GM06990 (cell line): ENCODE data around the gene PIK3CA.

Experiments
- DNase-seq: peaks from one replicate; pipeline ENCODE4 v3.0.0-alpha.2; 2011; ENCODE audit not compliant: insufficient read length; ENCODE audit errors: extremely low read depth
- H3K27me3 ChIP-seq: replicated peaks from 2 replicates; pipeline ENCODE4 v1.6.0; 2011; ENCODE audit warnings: low read length; ENCODE audit not compliant: control insufficient read depth, insufficient read depth
- H3K36me3 ChIP-seq: 2 replicates; pipeline ENCODE4 v1.5.1; 2011; ENCODE audit warnings: low read length; ENCODE audit not compliant: control insufficient read depth, insufficient read depth
- H3K4me3 ChIP-seq: replicated peaks from 2 replicates; pipeline ENCODE4 v1.5.1; 2011; ENCODE audit warnings: low read depth, mild to moderate bottlenecking, control low read depth, low read length
- CTCF ChIP-seq: IDR thresholded peaks from 2 replicates; pipeline ENCODE4 v1.5.1; 2011; ENCODE audit warnings: low read length, control low read depth, mild to moderate bottlenecking, inconsistent platforms; ENCODE audit not compliant: insufficient read depth, poor library complexity, severe bottlenecking

PIK3CA gene

GRCh38 chr3:179278932-179279693 lies 131.0 kb downstream of the PIK3CA start:
- TF ChIP-seq CTCF, result no peak
- H3K36me3 ChIP-seq, result no peaks in the 10 kb centered on the region
- no peak for DNase-seq
- no peak overlapping the region for H3K4me3 ChIP-seq
- H3K27me3 ChIP-seq, result no peaks in the 10 kb centered on the region

- TF ChIP-seq CTCF, result no peak
- Histone ChIP-seq H3K4me3 (no peak overlapping the region), H3K36me3 (no peaks in the 10 kb centered on the region), H3K27me3 (no peaks in the 10 kb centered on the region)
- DNase-seq, result no peak
Observed at GRCh38 chr3:179279837-179280236, 131.7 kb downstream of the PIK3CA start.

- H3K4me3 ChIP-seq, result no peak overlapping the region
- DNase-seq, result no peak
- no peaks in the 10 kb centered on the region for H3K36me3 ChIP-seq
- no peak for TF ChIP-seq CTCF
- no peaks in the 10 kb centered on the region for H3K27me3 ChIP-seq
Observed at GRCh38 chr3:179281825-179282224, 133.7 kb downstream of the PIK3CA start.

GRCh38 chr3:179286331-179286730 lies 138.2 kb downstream of the PIK3CA start:
- no peak for TF ChIP-seq CTCF
- no peak for DNase-seq

GRCh38 chr3:179288845-179289244 lies 140.7 kb downstream of the PIK3CA start:
- Histone ChIP-seq H3K4me3 (no peak overlapping the region), H3K27me3 (no peaks in the 10 kb centered on the region), H3K36me3 (no peaks in the 10 kb centered on the region)
- no peak for DNase-seq
- TF ChIP-seq CTCF, result no peak

More at GRCh38 chr3:179286331-179286730, 138.2 kb downstream of the PIK3CA start:
- Histone ChIP-seq H3K4me3 (no peak overlapping the region), H3K36me3 (no peaks in the 10 kb centered on the region), H3K27me3 (no peaks in the 10 kb centered on the region)
